Activated CD8-positive, alpha-beta memory T cell treated with anti-CD3 and anti-CD28 coated beads, Interleukin-2, amount 50 U/mL, for 1 hour (primary cell): ENCODE measurements around the gene CENPL.
"Not testable (repeated sequence)": the region's sequence is repeated elsewhere in the genome, so short reads cannot be mapped to it uniquely, and the experiment has no call there.

Experiments used
- DNase-seq: peaks from one replicate; pipeline ENCODE4 v3.0.0-alpha.2; 2020; ENCODE audit errors: extremely low read depth

The CENPL gene

GRCh38 chr1:173857363-173857917 is 32.8 kb upstream of the CENPL start:
- no peak for DNase-seq

- no peak for DNase-seq
These were observed 32.2 kb upstream of the CENPL start for GRCh38 chr1:173856903-173857302.

- no peak for DNase-seq
These were observed 31.3 kb upstream of the CENPL start for GRCh38 chr1:173856014-173856413.

- DNase-seq: no peak
These were observed 28.4 kb upstream of the CENPL start for GRCh38 chr1:173853074-173853473.

- no peak for DNase-seq
These were observed 27.4 kb upstream of the CENPL start for GRCh38 chr1:173852105-173852504.

- no peak for DNase-seq
These were observed 8.1 kb upstream of the CENPL start for GRCh38 chr1:173832748-173833147.

- no peak for DNase-seq
These were observed 2.9 kb upstream of the CENPL start for GRCh38 chr1:173827611-173828010.

- no peak for DNase-seq
These were observed 835 bp downstream of the CENPL start for GRCh38 chr1:173823781-173824314.

GRCh38 chr1:173821680-173822079 is 3.0 kb downstream of the CENPL start:
- DNase-seq: no peak

- DNase-seq: no peak
These were observed 6.2 kb downstream of the CENPL start for GRCh38 chr1:173818459-173818858.

- not testable (repeated sequence) for DNase-seq
These were observed 11.0 kb downstream of the CENPL start for GRCh38 chr1:173813654-173814053.

GRCh38 chr1:173802961-173803360 is 21.7 kb downstream of the CENPL start:
- DNase-seq: no peak

- not testable (repeated sequence) for DNase-seq
These were observed 24.7 kb downstream of the CENPL start for GRCh38 chr1:173799995-173800394.

- DNase-seq: no peak
These were observed 26.6 kb downstream of the CENPL start for GRCh38 chr1:173798078-173798477.

- DNase-seq: no peak
These were observed 34.8 kb downstream of the CENPL start for GRCh38 chr1:173789841-173790240.

GRCh38 chr1:173784997-173785396 is 39.7 kb downstream of the CENPL start:
- no peak for DNase-seq

- no peak for DNase-seq
These were observed 44.7 kb downstream of the CENPL start for GRCh38 chr1:173779936-173780335.

- DNase-seq: no peak
These were observed 49.0 kb downstream of the CENPL start for GRCh38 chr1:173775578-173776226.

GRCh38 chr1:173771560-173771959 is 53.1 kb downstream of the CENPL start:
- DNase-seq: no peak

- not testable (repeated sequence) for DNase-seq
These were observed 54.4 kb downstream of the CENPL start for GRCh38 chr1:173770330-173770729.

GRCh38 chr1:173768827-173769226 is 55.9 kb downstream of the CENPL start:
- DNase-seq: no peak

- no peak for DNase-seq
These were observed 56.5 kb downstream of the CENPL start for GRCh38 chr1:173768206-173768605.

- DNase-seq: not testable (repeated sequence)
These were observed 60.4 kb downstream of the CENPL start for GRCh38 chr1:173764331-173764730.

- DNase-seq: no peak
These were observed 65.7 kb downstream of the CENPL start for GRCh38 chr1:173758980-173759379.
